Body of pancreas (tissue), 4 donors: ENCODE data around the gene KIAA1671. TPM values are rescaled to one million over a fixed set of nuclear protein-coding genes. Genes with fewer than 3 reads are reported as not detected.

ENCODE experiments used
- ATAC-seq: fragments of 150-250 bp; one replicate; pipeline ENCODE4 v1.9.1; 2016
- DNase-seq, 4 donors: peaks; one replicate each; pipeline ENCODE4 v3.0.0-alpha.2; 2019
- H3K27ac ChIP-seq, 4 donors: fragments of 200-600 bp; sonication (generic); 1 replicate in 3 of 4; 2 replicates in 1 of 4; pipeline versions ENCODE4 v1.5.1 to v1.6.1; 2016 to 2019; ENCODE audit warnings: mild to moderate bottlenecking in 1 of 4, mixed read lengths in 1 of 4, moderate library complexity in 1 of 4
- H3K27me3 ChIP-seq, 2 donors: fragments of 200-600 bp; sonication (generic); one replicate each; pipeline ENCODE4 v1.6.0; 2016; ENCODE audit warnings: mild to moderate bottlenecking in 1 of 2
- H3K36me3 ChIP-seq, 2 donors: fragments of 200-600 bp; sonication (generic); replicated peaks in 1 of 2; 2 replicates each; pipeline ENCODE4 v1.5.1; 2016; ENCODE audit warnings: low read depth in 2 of 2; ENCODE audit not compliant: insufficient read depth in 1 of 2
- H3K4me1 ChIP-seq: fragments of 200-600 bp; sonication (generic); one replicate; pipeline ENCODE4 v1.6.0; 2016
- H3K4me3 ChIP-seq, 2 donors: fragments of 200-600 bp; sonication (generic); 1 replicate in 1 of 2; 2 replicates in 1 of 2; pipeline ENCODE4 v1.5.1; 2016 to 2019
- H3K9me3 ChIP-seq, 3 donors: fragments of 200-600 bp; sonication (generic); 1 replicate in 2 of 3; 2 replicates in 1 of 3; pipeline ENCODE4 v1.5.1; 2016
- CTCF ChIP-seq, 7 experiments: fragments of 450-650 bp in 4 of 7; fragments of 200-600 bp in 3 of 7; sonication (generic) in 3 of 7; IDR thresholded peaks; one replicate each; pipeline ENCODE4 v1.5.1; 2016 to 2019; ENCODE audit warnings: antibody characterized with exemption in 7 of 7
- POLR2A ChIP-seq, 3 donors: fragments of 450-650 bp; IDR thresholded peaks; one replicate each; pipeline ENCODE4 v1.6.1; 2016; ENCODE audit warnings: antibody characterized with exemption in 3 of 3, mild to moderate bottlenecking in 2 of 3
- WGBS, 2 donors: methylation state at CpG; one replicate each; pipeline ENCODE4 v1.1.5; 2017; 5-methylcytosine and 5-hydroxymethylcytosine counted together
- intact Hi-C: fragments of 100-400 bp; cut with DNase I; formaldehyde crosslinking; loops from one replicate; pipeline ENCODE4 v1.15.1; 2023
- total RNA-seq, 2 donors: library from RNA; depleted of rRNA; stranded (reverse); fragments of >200 nt; gene quantifications; one replicate each; pipeline ENCODE4 v1.1.0, GENCODE V29; 2016

KIAA1671 gene
- total RNA-seq, 2 donors from 2014 or later, result 24.9 to 79.8 TPM

GRCh38 chr22:24977370-24978221, 25.1 kb downstream of the KIAA1671 start:
- H3K9me3 ChIP-seq, result no peaks in the 10 kb centered on the region
- TF ChIP-seq CTCF (IDR thresholded peaks at IDR 0.05) (no peak), POLR2A (IDR thresholded peaks at IDR 0.05) (no peak)
- H3K4me3 ChIP-seq, result no peak overlapping the region
- ATAC-seq, result no peak
- no peaks in the 10 kb centered on the region for H3K27me3 ChIP-seq
- H3K4me1 ChIP-seq, result peaks cover 26% of the 10 kb centered on the region
- peak in 3 of 4 donors; percentile 30 to 54 (median 45) for DNase-seq
- no peaks in the 10 kb centered on the region for H3K36me3 ChIP-seq
- 48 to 49% methylated on average over 8 to 12 of the region's 12 CpGs for WGBS, 2 donors
- H3K27ac ChIP-seq, result peak overlapping the region; percentile 37 to 77 (median 66)
- intact Hi-C loops, result no loop called here

- WGBS, 2 donors, result 89 to 100% methylated on average over 1 of the region's 1 CpG
- Histone ChIP-seq H3K36me3 (no peaks in the 10 kb centered on the region), H3K4me1 (peaks cover 30% of the 10 kb centered on the region), H3K27ac (peak overlapping the region in 3 of 4 donors; percentile 7 to 77 (median 68)), H3K27me3 (no peaks in the 10 kb centered on the region), H3K9me3 (no peaks in the 10 kb centered on the region), H3K4me3 (no peak overlapping the region)
- intact Hi-C loops, result no loop called here
- ATAC-seq (no peak), DNase-seq (no peak)
- no peak for TF ChIP-seq CTCF (IDR thresholded peaks at IDR 0.05)
- no peak for TF ChIP-seq POLR2A (IDR thresholded peaks at IDR 0.05)
These were observed 25.8 kb downstream of the KIAA1671 start for GRCh38 chr22:24978308-24978707.

- WGBS, 2 donors, result 92 to 94% methylated on average over 3 to 5 of the region's 5 CpGs
- Histone ChIP-seq H3K27ac (no peak overlapping the region), H3K9me3 (no peaks in the 10 kb centered on the region), H3K36me3 (no peaks in the 10 kb centered on the region), H3K4me3 (no peak overlapping the region), H3K4me1 (peaks cover 26% of the 10 kb centered on the region), H3K27me3 (no peaks in the 10 kb centered on the region)
- DNase-seq (no peak), ATAC-seq (no peak)
- intact Hi-C loops, result no loop called here
- TF ChIP-seq POLR2A (IDR thresholded peaks at IDR 0.05) (no peak), CTCF (IDR thresholded peaks at IDR 0.05) (no peak)
These were observed 28.6 kb downstream of the KIAA1671 start for GRCh38 chr22:24981066-24981465.

GRCh38 chr22:24981656-24982055, 29.1 kb downstream of the KIAA1671 start:
- DNase-seq (no peak), ATAC-seq (no peak)
- Histone ChIP-seq H3K36me3 (no peaks in the 10 kb centered on the region), H3K27me3 (no peaks in the 10 kb centered on the region), H3K4me1 (peaks cover 20% of the 10 kb centered on the region), H3K4me3 (no peak overlapping the region), H3K9me3 (no peaks in the 10 kb centered on the region), H3K27ac (no peak overlapping the region)
- WGBS, 2 donors, result 82 to 86% methylated on average over 6 of the region's 6 CpGs
- TF ChIP-seq POLR2A (IDR thresholded peaks at IDR 0.05), result no peak
- TF ChIP-seq CTCF (IDR thresholded peaks at IDR 0.05), result no peak
- intact Hi-C loops, result no loop called here
